Measurements from ENCODE around the gene SLMAP.

The SLMAP gene

DNA sequence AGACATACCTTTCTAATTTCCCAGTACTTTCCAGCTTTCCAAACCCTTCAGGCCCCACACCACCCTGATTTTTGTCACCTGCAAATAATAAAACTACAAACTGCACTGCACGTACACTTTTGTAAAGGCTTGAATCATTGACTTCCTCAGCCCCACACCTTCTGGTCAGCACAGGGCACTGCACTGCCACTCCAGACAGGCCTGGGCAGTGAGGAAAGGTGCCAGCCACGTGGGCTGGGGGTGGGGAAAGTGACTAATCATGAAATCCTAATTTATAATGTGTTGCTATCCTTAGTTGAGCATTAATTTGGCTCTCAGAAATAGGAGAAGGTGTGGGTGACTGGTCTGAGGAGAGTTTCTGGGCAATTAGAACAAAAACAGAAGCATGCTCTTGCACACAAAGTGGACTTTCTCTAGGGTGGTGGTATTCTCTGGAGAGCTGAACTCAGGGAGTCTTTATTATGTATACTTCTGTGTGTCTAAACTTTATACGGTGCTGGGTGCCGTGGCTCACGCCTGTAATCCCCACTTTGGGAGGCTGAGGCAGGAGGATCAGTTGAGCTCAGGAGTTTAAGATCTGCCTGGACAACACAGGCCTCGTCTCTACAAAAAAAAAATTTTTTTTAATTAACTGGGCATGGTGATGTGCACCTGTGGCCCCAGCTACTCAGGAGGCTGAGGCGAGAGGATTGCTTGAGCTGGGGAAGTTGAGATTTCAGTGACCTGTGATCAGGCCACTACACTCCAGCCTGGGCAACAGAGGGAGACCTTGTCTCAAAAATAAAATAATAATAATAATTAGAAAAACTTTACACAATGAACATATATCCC lies 193.9 kb downstream of the SLMAP start:
- TF ChIP-seq, protein P1, sequence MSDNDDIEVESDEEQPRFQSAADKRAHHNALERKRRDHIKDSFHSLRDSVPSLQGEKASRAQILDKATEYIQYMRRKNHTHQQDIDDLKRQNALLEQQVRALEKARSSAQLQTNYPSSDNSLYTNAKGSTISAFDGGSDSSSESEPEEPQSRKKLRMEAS (IDR thresholded peaks at IDR 0.05): peak; percentile 92
- TF ChIP-seq, protein P2, sequence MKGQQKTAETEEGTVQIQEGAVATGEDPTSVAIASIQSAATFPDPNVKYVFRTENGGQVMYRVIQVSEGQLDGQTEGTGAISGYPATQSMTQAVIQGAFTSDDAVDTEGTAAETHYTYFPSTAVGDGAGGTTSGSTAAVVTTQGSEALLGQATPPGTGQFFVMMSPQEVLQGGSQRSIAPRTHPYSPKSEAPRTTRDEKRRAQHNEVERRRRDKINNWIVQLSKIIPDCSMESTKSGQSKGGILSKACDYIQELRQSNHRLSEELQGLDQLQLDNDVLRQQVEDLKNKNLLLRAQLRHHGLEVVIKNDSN (IDR thresholded peaks at IDR 0.05): peak; percentile 76
- TF ChIP-seq RAD21 (IDR thresholded peaks at IDR 0.05; ENCODE audit: low read depth): no peak
- TF ChIP-seq, protein P3, sequence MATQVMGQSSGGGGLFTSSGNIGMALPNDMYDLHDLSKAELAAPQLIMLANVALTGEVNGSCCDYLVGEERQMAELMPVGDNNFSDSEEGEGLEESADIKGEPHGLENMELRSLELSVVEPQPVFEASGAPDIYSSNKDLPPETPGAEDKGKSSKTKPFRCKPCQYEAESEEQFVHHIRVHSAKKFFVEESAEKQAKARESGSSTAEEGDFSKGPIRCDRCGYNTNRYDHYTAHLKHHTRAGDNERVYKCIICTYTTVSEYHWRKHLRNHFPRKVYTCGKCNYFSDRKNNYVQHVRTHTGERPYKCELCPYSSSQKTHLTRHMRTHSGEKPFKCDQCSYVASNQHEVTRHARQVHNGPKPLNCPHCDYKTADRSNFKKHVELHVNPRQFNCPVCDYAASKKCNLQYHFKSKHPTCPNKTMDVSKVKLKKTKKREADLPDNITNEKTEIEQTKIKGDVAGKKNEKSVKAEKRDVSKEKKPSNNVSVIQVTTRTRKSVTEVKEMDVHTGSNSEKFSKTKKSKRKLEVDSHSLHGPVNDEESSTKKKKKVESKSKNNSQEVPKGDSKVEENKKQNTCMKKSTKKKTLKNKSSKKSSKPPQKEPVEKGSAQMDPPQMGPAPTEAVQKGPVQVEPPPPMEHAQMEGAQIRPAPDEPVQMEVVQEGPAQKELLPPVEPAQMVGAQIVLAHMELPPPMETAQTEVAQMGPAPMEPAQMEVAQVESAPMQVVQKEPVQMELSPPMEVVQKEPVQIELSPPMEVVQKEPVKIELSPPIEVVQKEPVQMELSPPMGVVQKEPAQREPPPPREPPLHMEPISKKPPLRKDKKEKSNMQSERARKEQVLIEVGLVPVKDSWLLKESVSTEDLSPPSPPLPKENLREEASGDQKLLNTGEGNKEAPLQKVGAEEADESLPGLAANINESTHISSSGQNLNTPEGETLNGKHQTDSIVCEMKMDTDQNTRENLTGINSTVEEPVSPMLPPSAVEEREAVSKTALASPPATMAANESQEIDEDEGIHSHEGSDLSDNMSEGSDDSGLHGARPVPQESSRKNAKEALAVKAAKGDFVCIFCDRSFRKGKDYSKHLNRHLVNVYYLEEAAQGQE (IDR thresholded peaks at IDR 0.05; ENCODE audit: low read depth): no peak
- no peak for TF ChIP-seq EGR1 (IDR thresholded peaks at IDR 0.05)
- TF ChIP-seq NFIC (IDR thresholded peaks at IDR 0.05): no peak

DNA sequence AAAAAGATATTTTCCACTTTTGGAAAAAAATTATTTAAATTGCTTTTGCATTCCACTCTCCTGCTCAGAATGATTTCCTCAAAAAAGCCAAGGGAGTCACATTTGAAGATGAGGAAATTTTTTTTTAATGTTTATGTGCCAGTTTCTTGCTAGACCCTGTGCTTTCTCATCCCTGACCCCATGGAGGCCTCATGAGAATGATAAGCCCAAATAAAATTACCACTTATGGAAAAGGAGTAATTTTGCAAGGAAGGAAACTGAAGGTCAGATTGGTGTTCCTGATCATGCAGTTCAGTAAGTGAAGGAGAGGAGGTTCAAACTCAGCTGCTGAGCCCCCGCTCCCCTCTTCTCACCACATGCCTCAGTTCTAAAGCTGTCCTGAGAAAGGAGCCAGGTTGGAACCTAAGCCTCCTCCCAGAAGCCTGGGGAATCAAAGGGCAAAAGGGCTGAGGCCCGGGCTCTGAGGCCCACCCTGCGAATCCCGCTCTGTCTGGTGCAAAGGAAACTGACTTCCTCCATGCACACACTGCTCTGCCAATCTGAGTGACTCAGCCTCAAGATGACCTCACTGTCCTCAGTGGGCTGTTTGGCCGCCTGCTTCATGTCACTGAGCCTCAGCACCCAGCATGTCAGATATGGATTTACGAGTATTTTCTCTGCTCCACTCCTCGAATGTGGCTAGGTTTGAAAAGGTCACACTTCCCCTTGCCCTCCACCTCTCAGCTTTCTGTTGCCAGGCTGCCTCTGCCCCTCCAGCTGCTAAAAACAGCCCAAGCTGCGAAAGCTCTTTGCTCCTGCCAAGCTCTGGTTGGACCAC lies 195.2 kb downstream of the SLMAP start:
- TF ChIP-seq YY1 (IDR thresholded peaks at IDR 0.05; ENCODE audit: low read depth) (no peak), FOXM1 (IDR thresholded peaks at IDR 0.05; ENCODE audit: borderline replicate concordance, low read depth) (no peak), RAD21 (IDR thresholded peaks at IDR 0.05; ENCODE audit: low read depth) (no peak), EP300 (IDR thresholded peaks at IDR 0.05; ENCODE audit: borderline replicate concordance) (no peak), CREB1 (IDR thresholded peaks at IDR 0.05; ENCODE audit: low read depth) (no peak), TEAD4 (IDR thresholded peaks at IDR 0.05) (no peak), TAF1 (IDR thresholded peaks at IDR 0.05; ENCODE audit: low read depth) (no peak), ZBTB7A (IDR thresholded peaks at IDR 0.05; ENCODE audit: low read depth) (peak; percentile 30; the same call in 1 of the 2 replicates), NFIC (IDR thresholded peaks at IDR 0.05) (no peak; the same call in 1 of the 2 replicates), CEBPB (IDR thresholded peaks at IDR 0.05) (no peak)
- TF ChIP-seq, protein P2 (IDR thresholded peaks at IDR 0.05): no peak
- TF ChIP-seq, protein P3 (IDR thresholded peaks at IDR 0.05; ENCODE audit: low read depth): no peak
- TF ChIP-seq, protein P1 (IDR thresholded peaks at IDR 0.05): 0 out of 2 replicates have a peak, but pooled peaks have one; percentile 12

DNA sequence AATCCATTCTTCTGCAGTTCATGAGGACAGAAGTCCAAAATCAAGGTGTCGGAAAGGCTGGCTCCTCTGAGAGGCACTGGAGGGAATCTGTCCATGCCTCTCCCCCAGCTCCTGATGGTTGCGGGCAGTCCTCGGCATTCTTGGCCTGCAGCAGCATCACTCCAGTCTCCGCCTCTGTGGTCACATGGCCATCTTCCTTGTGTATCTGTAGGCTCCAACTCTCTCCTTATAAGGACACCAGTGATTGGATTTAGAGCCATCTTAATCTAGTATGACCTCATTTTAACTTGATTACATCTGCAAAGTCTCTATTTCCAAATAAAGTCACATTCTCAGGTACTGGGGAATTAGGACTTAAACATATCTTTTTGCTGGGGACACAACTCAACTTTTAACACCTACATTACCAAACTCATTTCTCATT lies 196.1 kb downstream of the SLMAP start:
- TF ChIP-seq EGR1 (IDR thresholded peaks at IDR 0.05) (no peak), NFIC (IDR thresholded peaks at IDR 0.05) (no peak), TAF1 (IDR thresholded peaks at IDR 0.05; ENCODE audit: low read depth) (no peak), EP300 (IDR thresholded peaks at IDR 0.05; ENCODE audit: borderline replicate concordance) (no peak), TCF12 (IDR thresholded peaks at IDR 0.05; ENCODE audit: low read depth) (no peak)
- TF ChIP-seq, protein P1 (IDR thresholded peaks at IDR 0.05): peak; percentile 38
- TF ChIP-seq, protein P2 (IDR thresholded peaks at IDR 0.05): peak; percentile 92

DNA sequence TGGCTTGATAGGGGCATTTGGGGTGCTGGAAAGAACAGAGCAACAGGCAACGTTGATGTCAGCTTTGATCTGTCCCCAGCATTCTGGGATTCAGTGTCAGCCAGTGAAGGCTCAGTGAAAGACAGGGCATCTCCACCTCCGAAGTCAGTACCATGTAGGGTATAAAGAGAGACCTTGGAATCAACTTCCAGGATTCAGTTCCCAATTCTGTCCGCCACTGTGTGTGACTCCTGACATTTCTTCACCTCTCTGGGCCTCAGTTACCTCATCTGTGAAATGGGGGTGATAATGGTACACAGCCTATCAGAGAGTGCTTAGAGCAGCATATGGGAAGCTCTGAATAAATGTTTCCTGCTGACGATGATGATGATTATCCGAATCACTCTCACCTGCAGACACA lies 196.5 kb downstream of the SLMAP start:
- TF ChIP-seq EP300 (IDR thresholded peaks at IDR 0.05; ENCODE audit: borderline replicate concordance): no peak
- no peak for TF ChIP-seq FOXM1 (IDR thresholded peaks at IDR 0.05; ENCODE audit: borderline replicate concordance, low read depth)
- TF ChIP-seq, protein P3 (IDR thresholded peaks at IDR 0.05; ENCODE audit: low read depth): no peak
- TF ChIP-seq EGR1 (IDR thresholded peaks at IDR 0.05): no peak
- no peak for TF ChIP-seq RAD21 (IDR thresholded peaks at IDR 0.05; ENCODE audit: low read depth)
- TF ChIP-seq TEAD4 (IDR thresholded peaks at IDR 0.05): no peak
- TF ChIP-seq TAF1 (IDR thresholded peaks at IDR 0.05; ENCODE audit: low read depth): no peak
- no peak for TF ChIP-seq CEBPB (IDR thresholded peaks at IDR 0.05)
- no peak for TF ChIP-seq ZBTB7A (IDR thresholded peaks at IDR 0.05; ENCODE audit: low read depth)
- no peak for TF ChIP-seq NFIC (IDR thresholded peaks at IDR 0.05)
- TF ChIP-seq, protein P1 (IDR thresholded peaks at IDR 0.05): no peak
- TF ChIP-seq YY1 (IDR thresholded peaks at IDR 0.05; ENCODE audit: low read depth): no peak
- TF ChIP-seq CREB1 (IDR thresholded peaks at IDR 0.05; ENCODE audit: low read depth): no peak
- TF ChIP-seq TCF12 (IDR thresholded peaks at IDR 0.05; ENCODE audit: low read depth): no peak
- TF ChIP-seq, protein P2 (IDR thresholded peaks at IDR 0.05): no peak
